Epithelial cell of esophagus (primary cell): ENCODE results near the gene SPSB2.
A peak's percentile ranks its signal among the peaks of the same experiment; 100 is the strongest.

Source experiments
- DNase-seq: peaks from one replicate; pipeline ENCODE4 v3.0.0; 2010; ENCODE audit warnings: low read depth
- H3K4me3 ChIP-seq: 2 replicates; pipeline ENCODE4 v1.5.1; 2011; ENCODE audit warnings: mild to moderate bottlenecking, low read length, control low read depth
- TF ChIP-seq, protein P1 (sequence below): IDR thresholded peaks from 2 replicates; pipeline ENCODE4 v1.5.1; 2011; ENCODE audit warnings: low read depth, mild to moderate bottlenecking, low read length, control low read depth, inconsistent platforms; ENCODE audit not compliant: insufficient read depth; ENCODE audit errors: missing control alignments

The SPSB2 gene

DNA sequence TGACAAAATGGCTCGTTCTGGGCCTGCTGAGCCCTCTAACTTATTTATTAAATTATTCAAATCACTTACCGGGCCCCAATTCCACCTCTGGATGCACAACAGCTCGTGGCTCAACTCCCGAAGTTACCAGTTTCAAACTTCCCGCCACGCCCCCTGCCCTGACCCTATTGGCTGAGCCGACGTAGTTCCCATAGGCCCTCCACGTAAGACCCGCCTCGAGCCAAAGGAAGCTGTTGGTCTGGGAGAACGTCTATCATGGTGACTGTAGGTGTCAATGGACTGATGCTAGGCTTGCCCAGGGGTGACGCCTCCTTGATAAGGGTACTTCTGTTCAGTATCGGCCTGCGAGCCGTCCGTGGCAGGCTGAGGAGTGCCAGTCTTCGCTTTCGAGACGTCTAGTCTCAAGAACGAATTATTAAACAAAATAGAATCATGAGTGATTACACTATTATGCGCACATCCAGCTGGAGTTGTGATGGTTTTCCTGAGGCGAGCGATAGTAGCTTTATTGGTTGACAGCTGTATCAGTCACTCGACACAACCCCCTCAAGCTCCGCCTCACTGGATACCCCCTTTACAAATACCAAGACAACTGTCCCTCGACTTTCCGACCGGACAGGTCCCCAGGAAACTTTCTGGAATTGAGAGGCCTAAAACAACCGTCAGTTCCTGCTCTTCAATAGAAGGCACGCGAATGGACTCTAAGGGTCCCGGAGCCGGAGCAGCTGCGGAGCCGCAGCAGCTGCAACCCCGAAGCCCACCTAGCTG, 21.8 kb downstream of the SPSB2 start, which contains the start of gene CDCA3:
Gene CDCA3 (minus strand): TSS at position 134 of the 768 bp plus-strand sequence. CDS start 334 bp downstream, outside the sequence.
- H3K4me3 ChIP-seq = peak within 1 kb of the TSS; percentile 97
- DNase-seq = peak; percentile 99
- TF ChIP-seq, protein P1, sequence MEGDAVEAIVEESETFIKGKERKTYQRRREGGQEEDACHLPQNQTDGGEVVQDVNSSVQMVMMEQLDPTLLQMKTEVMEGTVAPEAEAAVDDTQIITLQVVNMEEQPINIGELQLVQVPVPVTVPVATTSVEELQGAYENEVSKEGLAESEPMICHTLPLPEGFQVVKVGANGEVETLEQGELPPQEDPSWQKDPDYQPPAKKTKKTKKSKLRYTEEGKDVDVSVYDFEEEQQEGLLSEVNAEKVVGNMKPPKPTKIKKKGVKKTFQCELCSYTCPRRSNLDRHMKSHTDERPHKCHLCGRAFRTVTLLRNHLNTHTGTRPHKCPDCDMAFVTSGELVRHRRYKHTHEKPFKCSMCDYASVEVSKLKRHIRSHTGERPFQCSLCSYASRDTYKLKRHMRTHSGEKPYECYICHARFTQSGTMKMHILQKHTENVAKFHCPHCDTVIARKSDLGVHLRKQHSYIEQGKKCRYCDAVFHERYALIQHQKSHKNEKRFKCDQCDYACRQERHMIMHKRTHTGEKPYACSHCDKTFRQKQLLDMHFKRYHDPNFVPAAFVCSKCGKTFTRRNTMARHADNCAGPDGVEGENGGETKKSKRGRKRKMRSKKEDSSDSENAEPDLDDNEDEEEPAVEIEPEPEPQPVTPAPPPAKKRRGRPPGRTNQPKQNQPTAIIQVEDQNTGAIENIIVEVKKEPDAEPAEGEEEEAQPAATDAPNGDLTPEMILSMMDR = no peak

DNA sequence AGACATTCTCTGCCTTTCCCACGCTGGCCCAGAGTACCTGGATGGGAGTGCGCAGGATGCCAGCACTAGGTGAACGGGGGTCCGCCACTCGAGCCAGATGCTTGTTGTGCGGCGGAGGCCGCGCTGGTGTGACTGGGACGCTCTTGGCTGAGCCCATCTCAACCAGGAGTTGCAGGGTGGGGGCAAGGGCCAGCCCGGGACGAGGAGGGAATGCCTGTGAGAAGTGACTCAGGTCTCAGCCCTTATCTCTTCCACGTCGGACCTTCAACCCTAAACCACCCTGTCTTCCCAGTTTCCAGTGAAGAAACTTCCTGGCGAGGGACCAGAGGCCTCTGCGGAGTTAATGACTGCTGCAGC, 22.3 kb downstream of the SPSB2 start:
- DNase-seq = no peak
- TF ChIP-seq, protein P1 = no peak

DNA sequence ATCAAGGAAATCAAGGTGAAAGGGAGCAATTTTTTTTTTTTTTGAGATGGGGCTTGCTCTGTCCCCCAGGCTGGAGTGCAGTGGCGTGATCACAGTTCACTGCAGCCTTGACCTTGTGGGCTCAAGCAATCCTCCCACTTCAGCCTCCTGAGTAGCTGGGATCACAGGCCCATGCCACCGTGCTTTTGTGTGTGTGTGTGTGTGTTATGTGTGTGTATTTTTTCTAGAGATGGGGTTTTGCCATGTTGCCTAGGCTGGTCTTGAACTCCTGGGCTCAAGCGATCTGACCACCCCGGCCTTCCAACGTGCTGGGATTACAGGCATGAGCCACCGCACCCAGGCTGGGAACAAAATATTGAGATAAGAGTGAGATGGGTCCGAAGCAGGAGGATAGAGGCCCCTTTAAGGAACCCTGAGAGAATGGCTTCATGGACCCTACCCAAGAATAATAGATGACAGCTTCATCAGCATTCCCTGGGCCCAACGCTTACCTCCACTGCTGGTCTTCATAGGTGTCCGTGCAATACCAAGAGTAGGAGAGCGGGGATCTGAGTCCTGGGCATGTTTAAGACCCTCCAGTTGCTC, 23.0 kb downstream of the SPSB2 start:
- TF ChIP-seq, protein P1 = no peak
- H3K4me3 ChIP-seq = peak overlapping the region; percentile 97
- DNase-seq = no peak

More for the DNA sequence above, 22.3 kb downstream of the SPSB2 start:
- H3K4me3 ChIP-seq = peak overlapping the region; percentile 97

DNA sequence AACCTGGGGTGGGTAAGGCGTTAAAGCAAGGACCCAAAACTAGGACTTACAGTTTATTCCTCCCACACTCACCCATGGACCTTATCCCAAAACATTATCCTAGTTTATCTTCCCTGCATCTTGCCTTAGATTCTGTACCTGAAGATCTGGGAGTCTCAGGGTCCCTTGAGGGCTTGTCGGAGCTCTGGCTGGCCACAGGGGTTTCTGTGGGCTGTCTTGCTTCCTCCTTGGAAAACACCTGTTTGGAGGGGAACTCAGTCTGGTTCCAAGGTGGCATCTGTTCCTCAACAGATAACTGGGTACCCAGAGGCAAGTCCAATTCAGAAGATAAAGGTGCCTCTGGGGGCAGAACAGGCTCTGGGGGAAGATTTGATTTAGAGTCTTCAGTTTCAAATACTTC, 23.7 kb downstream of the SPSB2 start:
- DNase-seq = no peak
- TF ChIP-seq, protein P1 = no peak
- H3K4me3 ChIP-seq = no peak overlapping the region

DNA sequence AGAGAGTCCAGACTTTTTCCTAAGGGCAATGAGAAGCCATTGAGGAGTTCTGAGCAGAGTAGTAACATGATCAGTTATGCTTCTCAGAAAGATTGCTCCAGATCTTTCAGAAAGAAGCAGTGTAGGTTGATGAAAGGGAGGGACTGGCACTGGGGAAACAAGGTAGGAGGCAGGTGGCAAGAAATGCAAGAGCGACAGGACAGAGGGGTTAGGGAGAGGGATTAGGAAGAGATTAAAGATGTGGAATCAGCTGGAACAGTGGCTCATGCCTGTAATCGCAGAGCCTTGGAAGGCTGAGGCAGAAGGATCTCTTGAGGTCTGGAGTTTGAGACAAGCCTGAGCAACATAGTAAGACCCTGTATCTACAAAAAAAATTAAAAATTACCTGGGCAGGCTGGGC, 25.4 kb downstream of the SPSB2 start:
- TF ChIP-seq, protein P1 = no peak
- H3K4me3 ChIP-seq = no peak overlapping the region
- no peak for DNase-seq

DNA sequence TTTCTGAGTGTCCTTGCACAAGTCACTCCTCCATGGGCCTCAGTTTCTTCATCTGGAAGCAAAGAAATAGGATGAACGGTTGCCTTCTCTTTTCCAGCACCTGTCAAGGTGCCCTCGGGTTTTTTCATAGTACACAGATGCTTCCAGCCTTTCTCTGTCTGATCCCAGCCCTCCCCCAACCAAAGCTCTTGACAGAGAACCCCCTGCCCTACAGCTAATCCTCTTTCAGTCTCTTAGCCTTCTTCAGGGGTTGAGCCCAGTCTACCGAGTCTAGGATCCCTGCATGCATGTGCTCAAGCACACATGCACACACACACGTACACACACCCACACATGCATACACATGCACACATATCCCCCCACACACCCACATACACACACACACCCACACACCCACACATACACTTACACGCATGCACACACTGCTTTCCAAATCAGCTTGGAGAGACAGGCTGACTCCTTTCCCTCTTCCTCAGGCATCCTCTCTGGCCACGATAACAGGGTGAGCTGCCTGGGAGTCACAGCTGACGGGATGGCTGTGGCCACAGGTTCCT, 26.7 kb downstream of the SPSB2 start:
- TF ChIP-seq, protein P1 = no peak
- H3K4me3 ChIP-seq = no peak overlapping the region
- no peak for DNase-seq
